ENCODE measurements around the gene KSR2. TPM values are rescaled to one million over a fixed set of nuclear protein-coding genes. Genes with fewer than 3 reads are reported as not detected.
"Not testable (repeated sequence)": the region's sequence is repeated elsewhere in the genome, so short reads cannot be mapped to it uniquely, and the experiment has no call there.

Gene KSR2
- total RNA-seq, 1 experiment from 2014 or later = 0.06 TPM

GRCh38 chr12:117821480-117822175 lies 147.2 kb downstream of the KSR2 start:
- DNase-seq (ENCODE audit: low spot score) = no peak

- no peak for DNase-seq (ENCODE audit: low spot score)
Observed at GRCh38 chr12:117820216-117820907, 148.4 kb downstream of the KSR2 start.

GRCh38 chr12:117819160-117819559 lies 149.6 kb downstream of the KSR2 start:
- no peak for DNase-seq (ENCODE audit: low spot score)

DNA sequence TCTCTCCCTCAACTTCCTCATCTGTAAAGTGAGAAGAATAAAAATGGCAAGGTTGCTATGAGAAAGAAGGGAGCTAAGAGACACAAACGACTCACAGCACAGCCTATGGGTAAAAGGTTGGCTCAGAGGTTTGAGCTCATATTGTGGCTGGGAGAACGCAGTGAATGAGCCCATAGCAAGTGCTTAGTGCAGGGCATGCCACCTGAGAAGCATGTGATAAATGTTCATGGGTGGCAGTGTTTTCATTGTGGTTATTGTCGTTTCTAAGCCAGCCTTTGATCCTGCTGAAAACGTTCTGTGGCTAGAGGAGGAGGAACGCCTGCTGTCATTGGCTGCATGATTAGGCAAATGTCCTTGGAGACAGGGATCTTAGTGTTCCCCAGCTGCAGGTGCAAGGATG lies 150.4 kb downstream of the KSR2 start:
- DNase-seq (ENCODE audit: low spot score) = no peak

GRCh38 chr12:117809509-117809908 lies 159.3 kb downstream of the KSR2 start:
- no peak for DNase-seq (ENCODE audit: low spot score)

GRCh38 chr12:117807946-117808345 lies 160.8 kb downstream of the KSR2 start:
- no peak for DNase-seq (ENCODE audit: low spot score)

- DNase-seq (ENCODE audit: low spot score) = no peak
Observed at GRCh38 chr12:117807355-117807754, 161.4 kb downstream of the KSR2 start.

GRCh38 chr12:117805865-117806264 lies 162.9 kb downstream of the KSR2 start:
- no peak for DNase-seq (ENCODE audit: low spot score)

DNA sequence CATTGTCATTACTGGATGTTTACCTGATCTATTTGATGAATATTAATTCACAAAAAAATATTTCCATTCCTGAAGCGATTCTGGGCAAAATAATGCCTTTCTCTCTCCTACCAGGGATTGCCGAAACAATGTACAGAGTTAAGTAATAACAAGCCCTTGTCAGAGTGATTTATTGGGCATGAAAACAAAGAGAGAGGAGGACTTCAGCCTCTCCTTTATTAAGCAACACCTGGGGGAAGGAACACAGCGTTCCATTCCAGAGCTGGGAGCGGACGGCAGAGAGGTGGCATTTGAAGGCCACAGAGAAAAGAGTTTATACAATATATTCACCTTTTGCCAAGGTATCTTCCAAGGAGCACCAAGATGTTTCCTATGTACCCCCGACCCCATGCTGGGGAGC lies 165.8 kb downstream of the KSR2 start:
- DNase-seq (ENCODE audit: low spot score) = no peak

- DNase-seq (ENCODE audit: low spot score) = not testable (repeated sequence)
Observed at GRCh38 chr12:117800711-117801110, 168.1 kb downstream of the KSR2 start.

DNA sequence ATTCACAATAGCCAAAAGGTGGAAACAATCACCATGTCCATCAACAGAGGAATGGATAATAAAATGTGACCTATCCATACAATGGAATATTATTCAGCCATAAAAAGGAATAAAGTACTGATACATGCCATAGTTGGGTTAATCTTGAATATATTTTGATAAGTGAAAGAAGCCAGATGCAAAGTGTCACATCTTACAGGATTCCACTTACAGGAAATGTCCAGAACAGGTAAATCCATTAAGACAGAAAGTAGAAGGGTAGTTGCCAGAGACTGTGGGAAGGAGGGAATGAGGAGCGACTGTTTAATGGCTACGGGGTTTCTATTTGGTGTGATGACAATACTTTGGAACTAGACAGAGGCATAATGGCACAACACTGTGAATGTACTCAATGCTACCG lies 171.6 kb downstream of the KSR2 start:
- DNase-seq (ENCODE audit: low spot score) = no peak

- no peak for DNase-seq (ENCODE audit: low spot score)
Observed at GRCh38 chr12:117792877-117793424, 175.8 kb downstream of the KSR2 start.

- DNase-seq (ENCODE audit: low spot score) = no peak
Observed at GRCh38 chr12:117792471-117792870, 176.3 kb downstream of the KSR2 start.

DNA sequence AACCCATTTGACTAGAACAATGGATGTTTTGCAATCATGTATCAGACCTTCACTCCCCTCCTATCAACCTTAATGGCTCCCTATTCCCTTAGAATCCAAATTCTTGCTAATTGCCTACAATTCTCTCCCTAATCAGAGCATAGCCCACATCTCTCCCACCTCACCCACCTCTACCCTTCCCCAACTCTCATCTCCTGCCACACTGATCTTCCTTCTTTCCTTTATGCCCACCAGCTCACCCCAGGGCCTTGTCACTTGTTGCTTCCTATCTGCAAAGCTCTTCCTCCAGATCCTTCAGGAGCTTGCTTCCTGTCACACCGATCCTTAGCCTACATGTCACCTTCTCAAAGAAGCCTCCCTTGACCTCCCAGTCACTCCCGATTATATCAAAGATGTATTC lies 177.8 kb downstream of the KSR2 start:
- no peak for DNase-seq (ENCODE audit: low spot score)

DNA sequence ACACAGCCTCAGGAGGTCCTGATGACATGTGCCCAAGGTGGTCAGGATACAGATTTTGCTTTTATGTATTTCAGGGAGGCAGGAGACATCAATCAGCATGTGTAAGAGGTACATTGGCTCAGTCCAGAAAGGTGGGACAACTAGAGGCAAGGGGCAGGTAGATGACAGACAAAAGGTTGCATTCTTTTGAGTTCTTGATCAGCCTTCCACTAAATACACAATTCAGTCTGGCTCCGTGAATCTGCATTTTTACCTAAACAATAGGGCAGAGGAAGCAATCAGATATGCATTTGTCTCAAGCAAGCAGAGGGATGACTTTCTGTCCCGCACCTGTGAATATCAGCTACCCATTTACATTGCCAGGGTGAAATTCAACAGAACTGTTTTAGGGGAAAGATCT lies 178.6 kb downstream of the KSR2 start:
- DNase-seq (ENCODE audit: low spot score) = no peak

- DNase-seq (ENCODE audit: low spot score) = no peak
Observed at GRCh38 chr12:117789195-117789912, 179.4 kb downstream of the KSR2 start.

GRCh38 chr12:117778656-117779055 lies 190.1 kb downstream of the KSR2 start:
- no peak for DNase-seq (ENCODE audit: low spot score)

- peak; percentile 59 for DNase-seq (ENCODE audit: low spot score)
Observed at GRCh38 chr12:117774941-117775775, 193.6 kb downstream of the KSR2 start.

DNA sequence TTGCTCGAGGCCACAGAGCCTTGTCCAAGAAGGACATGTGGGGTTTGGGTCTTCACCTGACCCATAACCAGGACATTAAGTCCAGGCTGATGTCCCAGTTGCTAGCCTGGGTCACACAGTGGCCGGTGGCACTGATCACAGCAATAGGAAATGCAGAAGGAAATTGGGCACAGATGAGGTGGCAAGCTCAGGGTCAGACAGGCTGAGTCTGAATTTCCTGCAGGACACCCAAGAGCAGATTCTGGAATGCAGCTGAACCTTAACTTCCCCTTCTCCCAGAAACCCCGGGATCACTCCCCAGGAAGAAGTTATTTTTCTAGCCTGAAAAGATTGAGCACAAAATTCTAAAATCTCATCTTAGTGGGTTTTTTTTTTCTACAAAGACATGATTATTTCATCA lies 199.9 kb downstream of the KSR2 start:
- DNase-seq (ENCODE audit: low spot score) = no peak

GRCh38 chr12:117766008-117766407 lies 202.8 kb downstream of the KSR2 start:
- DNase-seq (ENCODE audit: low spot score) = no peak

GRCh38 chr12:117762143-117762542 lies 206.6 kb downstream of the KSR2 start:
- DNase-seq (ENCODE audit: low spot score) = no peak
